ENCODE results near the gene ZNF546.

DNA sequence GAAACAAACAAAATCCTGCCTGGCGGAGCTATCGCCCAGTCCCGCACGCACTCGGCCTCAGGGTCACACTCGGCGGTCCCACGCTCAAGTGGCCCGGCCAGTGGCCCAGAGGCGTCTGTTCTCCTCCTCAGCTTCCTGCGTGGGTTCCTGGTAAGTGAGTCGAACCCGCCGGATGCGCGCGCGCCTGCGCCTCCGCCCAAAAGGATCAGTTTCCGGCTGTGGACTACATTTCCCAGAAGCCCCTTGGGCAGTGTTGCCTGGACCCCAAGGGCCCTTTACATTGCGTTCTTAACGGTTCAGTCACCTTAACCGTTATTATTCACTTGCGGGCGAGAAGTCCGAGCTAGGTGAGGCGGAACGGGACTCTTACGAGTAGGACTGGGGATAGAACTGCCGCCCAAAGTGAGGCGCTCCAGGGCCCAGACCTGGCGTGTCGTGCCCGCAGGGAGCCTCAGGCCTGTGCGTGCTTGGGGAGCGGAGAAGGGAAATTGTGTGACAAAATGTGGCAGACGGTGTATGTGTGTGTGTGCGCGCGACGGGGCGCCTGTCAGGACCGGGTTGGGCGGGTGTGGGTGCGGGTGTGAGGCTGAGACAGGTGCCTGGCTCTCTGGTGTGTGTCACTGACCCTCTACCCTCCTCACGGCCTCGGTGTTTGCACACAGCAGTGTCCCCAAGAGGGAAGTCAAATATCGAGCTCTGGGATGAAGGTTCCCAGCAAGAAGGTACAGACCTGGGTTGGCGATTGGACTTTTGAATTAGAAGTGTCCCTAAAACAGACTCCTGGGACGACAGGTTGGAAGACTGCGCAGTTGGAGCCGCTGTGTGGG lies at the start of gene ZNF546:
- peak; percentile 98 for TF ChIP-seq POLR2AphosphoS5 (IDR thresholded peaks at IDR 0.05; ENCODE audit: borderline replicate concordance, low read depth, low read length)
- TF ChIP-seq EZH2 (IDR thresholded peaks at IDR 0.05): no peak
- no peak for TF ChIP-seq FOXP2 (optimal IDR thresholded peaks at IDR 0.05; ENCODE audit: control extremely low read depth, extremely low read length, insufficient read depth)

All from SK-N-MC (cell line).